ENCODE measurements around the gene SKIDA1. TPM values are rescaled to one million over a fixed set of nuclear protein-coding genes. Genes with fewer than 3 reads are reported as not detected.

SKIDA1 gene
- total RNA-seq, 1 experiment from 2014 or later = 9.3 TPM

- no peaks in the 10 kb centered on the region for H3K9me3 ChIP-seq (ENCODE audit: control insufficient read depth, insufficient read depth, low read depth, low read length)
- no peaks in the 10 kb centered on the region for H3K27me3 ChIP-seq (ENCODE audit: control insufficient read depth, insufficient read depth, low read length)
- H3K27ac ChIP-seq (ENCODE audit: low read length) = peak overlapping the region; percentile 92
- ChIA-PET POLR2A (interaction anchor here (0.5 to 1.2 kb wide), 9 partner anchors 11 to 446 kb away, joined by 3 to 8 read pairs (median 4); partner anchors contain the start of gene SKIDA1), CTCF (interaction anchor here (0.6 to 0.9 kb wide), 4 partner anchors 54 to 816 kb away, joined by 3 to 16 read pairs (median 4); no protein-coding TSS in a partner anchor)
- intact Hi-C loops (cut with micrococcal nuclease; ENCODE audit: unreplicated experiment) (loop anchor here (5.0 to 10.0 kb wide), 3 partner anchors 36 to 458 kb away; partner anchors contain the start of gene MLLT10), in situ Hi-C loops (cut with HindIII; ENCODE audit: low pct_unique_long_range_greater_than_20kb, low sequenced_read_pairs) (no loop called here)
- BruUV-seq (replicated peaks) = no TSS peak
- TF ChIP-seq REST (IDR thresholded peaks at IDR 0.05; ENCODE audit: insufficient read depth in 1 of 2, low read depth in 2 of 2, low read length in 1 of 2) (no peak), CTCF (IDR thresholded peaks at IDR 0.05) (peak; percentile 47; the same call in 1 of the 2 replicates), TCF7L2 (IDR thresholded peaks at IDR 0.05; ENCODE audit: low read depth, low read length) (no peak), POLR2AphosphoS5 (IDR thresholded peaks at IDR 0.05; ENCODE audit: low read depth, low read length) (peak; percentile 67; the same call in 1 of the 2 replicates), SIN3A (IDR thresholded peaks at IDR 0.05; ENCODE audit: borderline replicate concordance, insufficient read depth, low read depth, low read length) (no peak)
- DNase-seq (ENCODE audit: low read depth, low spot score) = no peak
- ATAC-seq = peak; percentile 57
- H3K4me3 ChIP-seq (ENCODE audit: low read depth in 2 of 2, low read length in 2 of 2) = peak overlapping the region; percentile 69 to 73
- no peaks in the 10 kb centered on the region for H3K36me3 ChIP-seq (ENCODE audit: control insufficient read depth, insufficient read depth, low read length)
- peaks cover 33% of the 10 kb centered on the region for H3K4me1 ChIP-seq (ENCODE audit: control insufficient read depth, insufficient read depth, low read length)
Measured at GRCh38 chr10:21496343-21497176, 28.9 kb downstream of the SKIDA1 start.

- Histone ChIP-seq H3K4me1 (ENCODE audit: control insufficient read depth, insufficient read depth, low read length) (peaks cover 36% of the 10 kb centered on the region), H3K36me3 (ENCODE audit: control insufficient read depth, insufficient read depth, low read length) (no peaks in the 10 kb centered on the region), H3K27ac (ENCODE audit: low read length) (peak overlapping the region; percentile 98), H3K4me3 (ENCODE audit: low read depth in 2 of 2, low read length in 2 of 2) (peak overlapping the region; percentile 69 to 73), H3K27me3 (ENCODE audit: control insufficient read depth, insufficient read depth, low read length) (no peaks in the 10 kb centered on the region), H3K9me3 (ENCODE audit: control insufficient read depth, insufficient read depth, low read depth, low read length) (no peaks in the 10 kb centered on the region)
- ATAC-seq = peak; percentile 77
- ChIA-PET POLR2A (interaction anchor here (0.5 to 1.2 kb wide), 4 partner anchors 12 to 223 kb away, joined by 3 to 8 read pairs (median 5); partner anchors contain the start of gene SKIDA1), CTCF (interaction anchor here (0.6 to 0.9 kb wide), 4 partner anchors 187 to 815 kb away, joined by 3 to 9 read pairs (median 4); no protein-coding TSS in a partner anchor)
- no TSS peak for BruUV-seq (replicated peaks)
- peak; percentile 18; the same call in 1 of the 2 replicates for TF ChIP-seq SIN3A (IDR thresholded peaks at IDR 0.05; ENCODE audit: borderline replicate concordance, insufficient read depth, low read depth, low read length)
- TF ChIP-seq CTCF (IDR thresholded peaks at IDR 0.05) = peak; percentile 92
- TF ChIP-seq POLR2AphosphoS5 (IDR thresholded peaks at IDR 0.05; ENCODE audit: low read depth, low read length) = peak; percentile 87
- no peak for TF ChIP-seq REST (IDR thresholded peaks at IDR 0.05; ENCODE audit: insufficient read depth in 1 of 2, low read depth in 2 of 2, low read length in 1 of 2)
- intact Hi-C loops (cut with micrococcal nuclease; ENCODE audit: unreplicated experiment) (loop anchor here (5.0 to 10.0 kb wide), 3 partner anchors 36 to 459 kb away; partner anchors contain the start of gene MLLT10), in situ Hi-C loops (cut with HindIII; ENCODE audit: low pct_unique_long_range_greater_than_20kb, low sequenced_read_pairs) (no loop called here)
- DNase-seq (ENCODE audit: low read depth, low spot score) = no peak
Measured at GRCh38 chr10:21495752-21496342, 29.6 kb downstream of the SKIDA1 start.
